NCI-H1092 (cell line): Measurements from ENCODE around the gene ADGRB2.

Source experiments
- DNase-seq: peaks from one replicate; lab custom pipeline; 2025; lab: John Stamatoyannopoulos, UW

The ADGRB2 gene

GRCh38 chr1:31747304-31747703 lies 16.8 kb downstream of the ADGRB2 start:
- no peak for DNase-seq

DNA sequence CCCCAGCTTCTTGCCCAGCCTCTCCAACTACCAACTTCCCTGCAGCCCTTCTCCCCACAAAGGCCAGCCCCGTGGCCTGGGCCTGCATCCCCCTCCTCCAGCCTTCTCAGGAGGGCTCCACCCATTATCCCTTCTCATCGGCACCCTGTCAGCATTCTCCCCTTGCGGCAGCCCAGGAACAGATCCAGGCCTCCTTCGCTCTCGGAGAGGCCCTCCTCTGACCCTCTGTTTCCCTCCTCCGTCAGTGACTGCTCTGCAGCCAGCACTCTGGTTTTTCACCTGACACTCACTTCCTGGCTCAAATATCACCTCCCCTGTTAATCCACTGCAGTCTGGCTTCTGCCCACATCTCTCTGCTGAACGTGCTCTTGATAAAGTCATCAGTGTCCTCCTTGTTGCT lies 17.5 kb downstream of the ADGRB2 start:
- DNase-seq = no peak

- DNase-seq = peak; percentile 32
Measured at GRCh38 chr1:31745946-31746670, 18.0 kb downstream of the ADGRB2 start.

DNA sequence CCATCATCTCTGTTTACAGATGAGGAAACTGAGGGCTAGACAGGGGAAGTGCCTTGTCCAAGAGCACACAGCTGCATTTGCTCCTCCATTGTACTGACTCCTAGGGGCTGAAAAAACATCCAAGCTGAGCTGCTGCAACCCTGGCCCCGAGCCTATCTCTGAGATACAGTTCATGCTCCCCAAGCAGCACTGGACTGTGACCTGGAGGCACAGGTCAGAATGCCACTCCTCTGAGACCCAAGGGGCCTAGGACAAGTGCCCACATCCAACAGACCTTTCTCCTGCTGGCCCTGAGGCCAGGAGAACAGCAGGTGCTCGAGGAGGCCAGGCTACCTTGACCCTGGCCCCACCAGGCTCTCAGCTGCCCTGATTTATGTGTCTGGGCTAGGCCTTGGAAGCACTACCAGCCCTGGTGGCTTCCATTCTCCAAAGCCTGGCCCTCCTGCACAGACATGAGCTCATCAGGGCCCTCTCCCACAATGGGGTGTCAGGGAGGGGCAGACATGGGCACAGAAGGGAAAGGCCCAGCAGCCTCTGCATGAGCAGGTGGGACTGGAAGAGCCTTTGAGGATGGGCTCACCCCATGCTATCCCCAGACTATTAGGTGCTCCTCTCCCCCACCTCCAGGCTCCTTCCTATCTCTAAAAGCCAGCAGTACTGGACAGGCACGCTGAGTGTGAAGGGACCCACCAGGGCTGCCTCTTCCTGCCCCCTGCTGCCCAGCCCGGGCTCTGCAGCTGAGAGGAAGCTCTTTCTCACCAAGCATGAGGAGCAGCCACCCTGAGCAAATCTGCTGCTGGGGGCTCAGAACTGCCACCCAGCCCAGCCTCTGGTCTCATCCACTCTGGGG lies 18.8 kb downstream of the ADGRB2 start:
- DNase-seq = peak; percentile 40

DNA sequence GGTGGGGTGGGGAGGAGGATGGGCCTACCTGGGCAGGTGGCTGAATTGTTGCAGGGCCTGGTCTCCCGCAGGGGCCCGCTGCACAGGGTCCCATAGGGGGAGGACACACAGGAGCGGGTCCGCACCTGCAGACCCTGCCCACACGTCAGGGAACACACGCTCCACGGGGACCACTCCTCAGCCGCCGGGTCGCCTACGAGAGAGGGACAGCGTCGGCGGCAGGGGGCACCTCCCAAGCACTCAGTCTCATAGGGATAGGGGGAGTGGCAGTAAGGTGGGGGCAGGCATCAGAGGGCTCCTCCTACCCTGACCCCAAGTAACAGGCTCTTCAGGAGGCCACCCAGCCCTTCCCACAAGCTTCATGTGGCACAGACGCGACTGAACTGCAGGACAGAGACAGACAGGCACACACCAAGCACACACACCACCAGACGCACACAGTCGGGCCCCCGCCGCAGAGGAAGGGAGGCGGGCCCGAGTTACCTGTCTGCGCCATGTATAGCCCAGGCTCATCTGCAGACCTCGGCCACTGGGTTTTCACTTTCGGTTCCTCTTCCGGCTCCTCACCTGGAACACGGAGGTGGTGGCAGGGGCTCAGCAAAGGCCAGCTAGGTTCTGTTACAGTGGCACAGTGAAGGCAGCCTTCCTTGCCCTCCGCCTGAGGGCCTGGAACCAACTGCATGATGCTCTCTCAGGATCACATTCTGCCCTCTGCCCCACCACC lies 19.8 kb downstream of the ADGRB2 start:
- no peak for DNase-seq

DNA sequence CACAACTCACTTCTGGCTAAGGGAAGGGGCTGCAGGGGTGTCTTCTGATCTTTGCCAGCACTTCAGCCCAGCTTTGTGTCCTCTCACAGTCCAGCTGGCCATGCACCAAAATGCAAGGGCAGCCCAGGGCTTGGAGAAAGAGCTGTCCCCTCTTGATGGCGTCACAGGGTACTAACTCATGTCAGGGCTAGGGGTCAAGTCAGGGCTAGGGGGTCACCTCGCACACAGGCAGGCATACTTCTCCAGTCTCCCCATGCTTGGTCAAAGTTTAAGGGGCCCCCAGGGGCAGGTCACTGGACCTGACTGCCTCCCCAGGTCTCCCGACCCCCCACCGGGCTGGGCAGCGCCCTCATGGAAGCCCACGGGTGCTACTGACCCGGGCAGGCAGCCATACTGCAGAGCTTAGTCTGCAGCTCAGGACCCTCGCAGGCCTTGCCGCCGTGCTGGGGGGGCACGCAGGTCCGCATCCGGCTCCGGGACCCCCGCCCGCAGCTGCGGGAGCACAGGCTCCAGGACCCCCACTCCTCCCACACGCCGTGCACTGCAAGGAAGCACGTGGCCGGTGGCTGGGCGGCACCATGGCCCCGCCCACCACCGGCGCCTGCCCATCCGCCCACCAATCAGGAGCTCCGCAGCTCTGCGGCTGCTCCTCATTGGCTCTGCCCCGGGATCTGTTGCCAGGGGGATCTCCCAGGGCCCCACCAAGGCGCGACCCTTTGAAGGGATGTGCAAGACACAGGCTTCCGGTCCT lies 21.5 kb downstream of the ADGRB2 start:
- DNase-seq = no peak

DNA sequence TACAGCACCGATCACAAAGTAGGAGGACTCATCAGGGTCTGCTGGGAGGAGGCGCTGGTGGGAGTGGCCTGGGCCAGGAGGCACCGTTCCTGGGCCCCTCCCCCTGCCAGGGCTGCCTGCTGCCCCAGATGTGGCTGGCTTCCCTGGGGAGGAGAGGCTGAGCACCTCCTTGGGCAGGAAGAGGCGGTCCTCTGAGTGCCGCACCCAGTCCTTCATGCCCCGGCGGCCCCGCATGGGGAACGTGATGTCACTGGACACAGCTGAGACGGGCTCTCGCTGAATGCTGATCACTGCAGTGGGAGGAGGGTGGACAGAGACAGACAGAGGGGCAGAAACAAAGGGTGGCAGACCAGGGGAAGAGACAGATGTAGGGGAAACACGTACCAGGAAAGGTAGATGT lies 24.8 kb downstream of the ADGRB2 start:
- no peak for DNase-seq

DNA sequence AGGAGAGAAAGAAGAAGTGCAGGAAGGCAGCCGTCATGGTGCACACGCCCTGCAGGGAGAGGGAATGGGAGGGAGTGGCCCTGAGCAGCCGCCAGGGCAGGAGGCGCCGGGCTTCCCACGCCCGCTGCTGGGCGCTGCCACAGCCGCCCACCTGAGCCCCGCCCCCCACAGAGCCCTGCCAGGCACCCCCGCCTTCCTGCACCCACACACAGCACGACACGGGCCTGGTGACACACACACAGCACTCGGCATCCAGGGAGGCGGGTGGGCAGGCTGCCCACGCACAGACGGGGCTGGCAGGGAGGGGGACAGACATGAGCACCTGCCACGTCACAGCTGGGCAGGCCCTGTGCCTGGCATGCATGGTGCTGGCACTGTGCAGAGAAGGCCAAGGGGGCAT lies 27.5 kb downstream of the ADGRB2 start:
- no peak for DNase-seq

DNA sequence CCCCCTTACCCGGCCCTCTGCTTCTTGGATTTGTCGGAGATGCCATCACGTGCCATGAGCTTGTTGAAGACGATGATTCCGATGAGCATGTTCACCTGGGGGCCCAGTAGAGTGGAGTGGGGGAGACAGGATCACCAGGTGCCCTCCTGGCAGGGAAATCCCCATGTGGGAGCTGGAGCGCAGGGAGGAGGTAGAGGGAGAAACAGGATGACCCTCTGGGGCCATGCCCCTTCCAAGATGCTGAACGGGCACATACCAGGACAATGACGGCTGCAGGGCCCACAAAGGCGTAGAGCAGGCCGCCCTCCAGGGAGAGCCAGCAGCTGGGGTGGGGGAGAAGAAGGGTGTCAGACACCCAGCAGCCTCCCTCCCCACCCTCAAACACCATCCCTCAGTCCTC lies 28.6 kb downstream of the ADGRB2 start:
- no peak for DNase-seq

DNA sequence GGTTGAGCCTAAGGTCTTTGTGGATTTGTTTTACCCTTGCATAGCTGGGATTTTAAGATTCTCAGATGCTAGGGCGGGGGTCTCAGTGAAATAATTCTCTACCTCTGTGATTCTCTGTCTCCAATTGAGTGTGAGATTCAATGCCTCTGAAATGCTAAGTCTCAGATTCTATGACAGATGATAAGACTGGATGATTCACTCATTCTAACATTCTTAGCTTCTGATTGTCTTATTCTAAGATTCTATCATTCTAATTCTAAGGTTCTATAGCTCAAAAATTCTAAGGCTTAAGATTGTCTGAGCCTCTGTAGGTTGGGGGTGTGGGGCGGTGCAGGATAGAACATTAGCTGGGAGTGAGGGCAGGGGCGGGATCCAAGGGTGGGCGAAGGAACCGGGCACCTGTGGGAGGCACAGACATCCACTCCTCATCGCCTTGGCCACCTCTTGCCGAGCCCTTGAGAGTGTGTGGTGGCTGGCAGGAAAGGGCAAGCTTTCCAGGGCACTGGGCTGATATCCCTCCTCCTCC lies 29.5 kb downstream of the ADGRB2 start:
- DNase-seq = no peak

DNA sequence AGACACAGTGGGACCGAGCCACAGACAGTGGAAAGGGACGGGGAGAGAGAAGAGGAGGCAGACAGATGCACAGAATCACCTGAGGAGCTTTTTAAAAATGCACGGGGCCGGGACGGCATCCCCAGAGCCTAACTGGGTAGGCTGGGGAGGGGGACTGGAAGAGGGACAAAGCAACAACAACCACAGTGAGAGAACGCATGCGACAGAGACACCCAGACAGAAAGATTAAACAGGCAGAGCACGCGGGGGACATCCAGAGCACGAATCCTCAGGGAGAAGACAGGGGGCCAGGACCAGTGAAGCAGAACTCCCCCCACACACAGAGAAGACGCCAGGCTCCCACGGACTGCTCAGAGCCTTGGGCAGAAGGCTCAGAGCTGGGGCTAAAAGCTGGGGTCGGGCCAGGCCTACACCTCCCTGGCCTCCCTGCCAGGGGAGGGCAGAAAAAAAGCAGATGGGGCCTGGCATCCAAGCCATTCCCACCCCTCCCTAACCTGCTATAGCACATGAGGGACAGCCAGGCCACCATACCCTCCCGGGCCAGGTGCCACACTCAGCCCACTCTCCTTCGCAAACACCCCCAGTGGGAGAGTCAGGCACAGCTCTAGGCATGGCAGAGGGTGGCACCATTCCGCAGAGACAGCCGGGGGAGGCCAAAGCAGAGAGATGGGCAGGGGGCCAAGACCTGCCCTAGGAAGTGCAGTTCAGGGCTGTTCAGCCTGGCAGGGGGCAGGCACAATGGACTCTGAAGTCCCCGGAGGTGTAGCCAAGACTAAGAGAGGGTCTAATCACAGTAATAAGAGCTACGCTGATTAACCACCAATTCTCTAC lies 30.5 kb downstream of the ADGRB2 start:
- DNase-seq = peak; percentile 72

GRCh38 chr1:31732751-31733289 lies 31.3 kb downstream of the ADGRB2 start:
- no peak for DNase-seq

GRCh38 chr1:31732343-31732742 lies 31.8 kb downstream of the ADGRB2 start:
- no peak for DNase-seq

DNA sequence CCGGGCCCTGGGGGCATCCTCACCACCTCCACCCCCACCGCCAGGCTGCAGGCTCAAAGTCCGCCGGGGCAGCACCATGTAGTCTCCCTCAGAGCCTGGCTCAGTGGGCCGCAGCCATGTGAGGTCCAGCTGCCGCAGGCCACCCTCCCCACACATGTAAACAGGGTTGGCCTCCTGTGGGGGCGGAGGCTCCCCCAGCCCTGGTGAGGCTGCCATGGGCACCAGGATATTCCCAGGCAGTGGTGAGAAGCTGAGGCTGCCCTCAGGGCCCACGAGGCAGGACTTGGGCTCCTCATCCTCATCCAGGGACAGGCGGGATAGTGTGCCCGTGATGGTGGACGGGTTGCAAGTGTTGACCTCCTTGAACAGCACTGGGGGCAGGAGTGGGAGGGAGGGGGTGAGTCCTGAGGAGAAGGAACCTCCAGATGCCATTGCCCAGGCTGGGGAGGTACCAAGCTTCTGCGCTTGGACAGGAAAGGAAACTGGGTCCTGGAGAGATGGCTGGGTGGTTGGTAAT lies 33.0 kb downstream of the ADGRB2 start:
- no peak for DNase-seq

DNA sequence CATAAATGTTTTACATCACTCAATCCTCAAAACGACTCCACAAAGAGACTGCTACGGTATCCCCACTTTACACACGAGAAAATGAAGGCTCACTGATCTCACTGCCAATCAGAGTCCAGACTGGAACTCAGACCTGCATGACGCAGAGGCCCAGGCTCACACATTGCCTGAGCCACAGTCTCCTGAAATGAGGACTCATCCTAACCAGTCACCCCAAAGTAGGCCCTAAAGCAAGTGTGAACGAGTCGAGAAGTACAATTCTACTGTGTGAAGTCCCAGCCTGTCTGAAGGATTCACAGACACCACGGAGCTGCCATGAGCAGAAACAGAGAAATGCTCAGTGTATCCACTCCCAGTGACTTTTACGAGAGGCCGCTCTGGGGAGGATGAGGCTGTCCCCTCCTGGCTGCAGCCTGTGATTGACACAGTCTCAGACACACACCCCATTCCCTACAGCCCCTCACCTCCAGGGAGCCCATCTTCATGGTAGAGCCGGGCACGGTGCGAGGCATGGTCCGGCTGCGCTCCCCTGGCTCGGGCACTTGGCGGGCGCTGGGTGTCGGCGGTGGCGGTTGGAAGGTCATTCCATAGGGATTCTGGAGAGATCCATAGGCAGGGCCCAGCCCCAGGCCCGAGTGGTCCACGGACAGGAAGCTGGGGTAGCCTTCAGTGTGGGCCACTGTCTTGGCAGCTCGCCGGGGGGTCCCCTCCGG lies 33.6 kb downstream of the ADGRB2 start:
- no peak for DNase-seq

DNA sequence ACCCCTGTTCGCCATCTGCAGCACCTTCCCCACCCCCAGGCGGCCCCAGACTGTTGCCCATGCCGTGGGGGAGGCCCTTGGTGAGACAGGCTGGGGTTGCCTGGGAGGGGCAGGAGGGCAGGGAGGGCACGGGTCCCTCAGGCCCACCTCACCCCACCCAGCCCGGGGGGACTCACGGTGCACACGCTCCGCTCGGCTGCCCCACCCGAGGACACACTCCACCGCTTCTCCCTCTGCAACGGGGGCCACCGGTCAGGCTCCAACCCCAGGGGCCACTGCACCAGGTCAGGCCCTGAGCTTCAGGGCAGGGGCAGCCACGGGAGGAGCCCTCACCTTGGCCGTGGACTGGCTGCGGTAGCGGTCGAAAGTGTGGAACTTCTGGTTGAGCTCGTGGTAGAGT lies 36.3 kb downstream of the ADGRB2 start:
- DNase-seq = no peak

GRCh38 chr1:31727195-31727594 lies 36.9 kb downstream of the ADGRB2 start:
- no peak for DNase-seq

GRCh38 chr1:31726715-31727114 lies 37.4 kb downstream of the ADGRB2 start:
- no peak for DNase-seq

- DNase-seq = peak; percentile 48
Measured at GRCh38 chr1:31725777-31726535, 38.2 kb downstream of the ADGRB2 start.
